Fibroblast of mammary gland (primary cell): ENCODE results near the gene MRGPRX2.
A peak's percentile ranks its signal among the peaks of the same experiment; 100 is the strongest.

Source experiments
- DNase-seq: peaks from one replicate; pipeline ENCODE4 v3.0.0-alpha.2; 2010; ENCODE audit warnings: low read depth
- H3K4me3 ChIP-seq: 2 replicates; pipeline ENCODE4 v1.5.1; 2011; ENCODE audit warnings: low read depth, mild to moderate bottlenecking, low read length, moderate library complexity; ENCODE audit not compliant: control insufficient read depth
- CTCF ChIP-seq: conservative IDR thresholded peaks from 2 replicates; pipeline ENCODE4 v1.5.1; 2011; ENCODE audit warnings: low read depth, low read length, inconsistent platforms; ENCODE audit not compliant: control insufficient read depth, insufficient read depth

The MRGPRX2 gene

GRCh38 chr11:19100885-19101284 is 40.4 kb upstream of the MRGPRX2 start:
- no peak for DNase-seq
- TF ChIP-seq CTCF, result no peak
- no peak overlapping the region for H3K4me3 ChIP-seq

GRCh38 chr11:19099093-19099492 is 38.6 kb upstream of the MRGPRX2 start:
- no peak for TF ChIP-seq CTCF
- DNase-seq, result no peak
- no peak overlapping the region for H3K4me3 ChIP-seq

- H3K4me3 ChIP-seq, result no peak overlapping the region
- no peak for TF ChIP-seq CTCF
- DNase-seq, result no peak
Measured at GRCh38 chr11:19094859-19095258, 34.3 kb upstream of the MRGPRX2 start.

GRCh38 chr11:19093976-19094375 is 33.5 kb upstream of the MRGPRX2 start:
- DNase-seq, result peak; percentile 32
- no peak overlapping the region for H3K4me3 ChIP-seq
- no peak for TF ChIP-seq CTCF

GRCh38 chr11:19092850-19093249 is 32.3 kb upstream of the MRGPRX2 start:
- DNase-seq, result no peak
- no peak for TF ChIP-seq CTCF
- H3K4me3 ChIP-seq, result no peak overlapping the region

- H3K4me3 ChIP-seq, result no peak overlapping the region
- no peak for TF ChIP-seq CTCF
- DNase-seq, result no peak
Measured at GRCh38 chr11:19092342-19092741, 31.8 kb upstream of the MRGPRX2 start.

- TF ChIP-seq CTCF, result no peak
- no peak for DNase-seq
- no peak overlapping the region for H3K4me3 ChIP-seq
Measured at GRCh38 chr11:19091366-19091765, 30.8 kb upstream of the MRGPRX2 start.
